BJ (cell line): ENCODE results near the gene SLC17A3. TPM values are rescaled to one million over a fixed set of nuclear protein-coding genes. Genes with fewer than 3 reads are reported as not detected.

Source experiments
- CTCF ChIA-PET: fragments of 350-600 bp; formaldehyde crosslinking; extraction: SDS; loops from one replicate; lab custom pipeline; 2021; ENCODE audit warnings: antibody characterized with exemption, inconsistent platforms; lab: Yijun Ruan, JAX
- POLR2A ChIA-PET: fragments of 300-600 bp; sonication (Branson Sonifier 250); formaldehyde crosslinking; extraction: SDS; loops from one replicate; lab custom pipeline; 2021; ENCODE audit warnings: antibody characterized with exemption; lab: Charles Lee
- DNase-seq: peaks from one replicate; pipeline ENCODE4 v3.0.0-alpha.2; 2011; ENCODE audit warnings: low read depth
- H3K27me3 ChIP-seq: 2 replicates; pipeline ENCODE4 v1.6.0; 2011; ENCODE audit warnings: low read length; ENCODE audit not compliant: control insufficient read depth, insufficient read depth
- H3K36me3 ChIP-seq: 2 replicates; pipeline ENCODE4 v1.5.1; 2011; ENCODE audit warnings: low read length; ENCODE audit not compliant: control insufficient read depth, insufficient read depth
- H3K4me3 ChIP-seq: 2 replicates; pipeline ENCODE4 v1.5.1; 2011; ENCODE audit warnings: low read depth, mild to moderate bottlenecking, control low read depth, low read length
- polyA plus RNA-seq: library from polyadenylated mRNA; depleted of rRNA; stranded (reverse); fragments of >200 nt; gene quantifications from 2 replicates; pipeline ENCODE4 v1.2.3, GENCODE V29; 2011
- TF ChIP-seq, protein P1 (sequence below): IDR thresholded peaks from 2 replicates; pipeline ENCODE4 v1.5.1; 2011; ENCODE audit warnings: low read depth, mild to moderate bottlenecking, control low read depth, inconsistent platforms, low read length, moderate library complexity; ENCODE audit not compliant: insufficient read depth

Gene SLC17A3
- polyA plus RNA-seq, 1 experiment = not detected

DNA sequence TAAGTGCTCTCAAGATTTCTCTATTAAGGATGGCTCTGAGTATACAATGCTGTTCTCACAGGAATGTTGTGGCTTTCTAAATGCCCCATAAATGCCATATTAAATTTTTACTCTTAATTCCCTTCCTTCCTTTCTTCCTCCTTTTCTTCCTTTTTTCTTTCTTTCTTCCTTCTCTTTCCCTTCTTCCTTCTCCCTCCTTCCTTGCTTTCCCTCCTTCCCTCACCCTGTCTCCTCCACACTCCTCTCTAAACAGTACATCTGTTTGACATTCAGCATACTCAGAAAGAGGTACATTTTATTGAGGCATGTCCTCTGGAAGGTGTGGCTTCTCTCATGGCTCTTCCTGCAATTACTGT, 41.8 kb downstream of the SLC17A3 start:
- no peak overlapping the region for H3K4me3 ChIP-seq
- DNase-seq = no peak
- H3K27me3 ChIP-seq = 0 out of 2 replicates have a peak, but pooled peaks cover 2% of the 10 kb centered on the region
- ChIA-PET CTCF (no interaction called here), POLR2A (no interaction called here)
- H3K36me3 ChIP-seq = no peaks in the 10 kb centered on the region
- TF ChIP-seq, protein P1, sequence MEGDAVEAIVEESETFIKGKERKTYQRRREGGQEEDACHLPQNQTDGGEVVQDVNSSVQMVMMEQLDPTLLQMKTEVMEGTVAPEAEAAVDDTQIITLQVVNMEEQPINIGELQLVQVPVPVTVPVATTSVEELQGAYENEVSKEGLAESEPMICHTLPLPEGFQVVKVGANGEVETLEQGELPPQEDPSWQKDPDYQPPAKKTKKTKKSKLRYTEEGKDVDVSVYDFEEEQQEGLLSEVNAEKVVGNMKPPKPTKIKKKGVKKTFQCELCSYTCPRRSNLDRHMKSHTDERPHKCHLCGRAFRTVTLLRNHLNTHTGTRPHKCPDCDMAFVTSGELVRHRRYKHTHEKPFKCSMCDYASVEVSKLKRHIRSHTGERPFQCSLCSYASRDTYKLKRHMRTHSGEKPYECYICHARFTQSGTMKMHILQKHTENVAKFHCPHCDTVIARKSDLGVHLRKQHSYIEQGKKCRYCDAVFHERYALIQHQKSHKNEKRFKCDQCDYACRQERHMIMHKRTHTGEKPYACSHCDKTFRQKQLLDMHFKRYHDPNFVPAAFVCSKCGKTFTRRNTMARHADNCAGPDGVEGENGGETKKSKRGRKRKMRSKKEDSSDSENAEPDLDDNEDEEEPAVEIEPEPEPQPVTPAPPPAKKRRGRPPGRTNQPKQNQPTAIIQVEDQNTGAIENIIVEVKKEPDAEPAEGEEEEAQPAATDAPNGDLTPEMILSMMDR = no peak

DNA sequence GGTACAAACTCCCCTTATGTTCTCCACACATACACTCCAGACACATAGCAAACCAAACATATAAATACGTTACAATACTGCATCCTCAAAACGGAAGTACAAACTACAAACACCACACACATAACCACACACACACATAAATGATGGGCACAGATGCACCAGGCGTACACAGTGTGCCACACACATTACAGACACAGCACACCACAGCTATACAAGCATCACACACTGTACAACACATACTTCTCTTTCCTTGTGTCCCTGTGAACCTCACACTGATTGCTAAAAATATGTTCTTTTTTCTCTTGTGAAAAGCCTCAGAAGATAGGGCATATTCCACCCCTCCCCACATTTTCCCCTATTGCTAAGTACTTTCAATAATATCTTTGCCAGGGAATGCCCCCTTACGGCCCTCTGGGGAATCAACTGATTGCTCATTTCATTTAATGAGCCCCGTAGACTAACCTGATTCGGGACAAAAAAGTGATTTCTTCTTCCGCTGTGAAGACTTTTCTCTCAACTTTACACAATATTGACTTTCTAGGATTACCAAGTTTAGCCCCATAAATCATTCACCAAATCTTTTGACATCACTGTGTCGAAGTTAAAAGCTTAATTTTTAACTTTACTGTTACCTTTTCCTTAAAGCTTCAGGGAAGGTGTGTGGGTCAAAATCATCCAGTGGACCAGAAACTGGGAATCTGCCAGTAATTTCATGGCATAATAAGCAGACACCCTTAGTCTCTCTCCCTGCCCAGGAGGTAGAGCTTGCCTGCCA, 42.3 kb downstream of the SLC17A3 start, which contains the start of gene SLC17A1:
TSS of gene SLC17A1 (minus strand) at position 521 of the 775 bp plus-strand sequence. CDS start 1,495 bp downstream, outside the sequence.
- no peak within 1 kb of the TSS for H3K4me3 ChIP-seq
- H3K36me3 ChIP-seq = no peaks in the 10 kb centered on the region
- H3K27me3 ChIP-seq = 0 out of 2 replicates have a peak, but pooled peaks cover 2% of the 10 kb centered on the region
- DNase-seq = no peak
- ChIA-PET POLR2A (no interaction called here), CTCF (no interaction called here)
- TF ChIP-seq, protein P1 = no peak

DNA sequence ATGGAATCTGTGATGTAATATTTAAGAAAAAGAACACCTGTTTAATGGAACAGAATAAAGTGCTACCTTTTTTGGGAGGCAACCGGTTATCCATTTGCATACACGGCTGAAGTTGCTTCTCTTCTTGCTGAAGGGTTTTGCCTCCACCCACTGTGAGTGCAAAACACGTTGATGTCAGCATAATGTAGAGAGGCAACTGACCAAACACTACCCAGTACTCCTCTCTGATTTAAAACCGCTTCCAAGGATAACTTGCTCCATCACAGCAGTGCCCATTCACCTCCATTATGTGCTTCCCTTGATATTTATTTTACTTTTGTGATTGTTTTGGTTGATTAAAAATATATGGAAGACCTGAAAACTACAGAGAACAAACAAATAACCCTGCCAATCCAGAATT, 43.6 kb downstream of the SLC17A3 start:
- Histone ChIP-seq H3K36me3 (no peaks in the 10 kb centered on the region), H3K27me3 (no peaks in the 10 kb centered on the region), H3K4me3 (no peak overlapping the region)
- POLR2A ChIA-PET = no interaction called here
- CTCF ChIA-PET = no interaction called here
- TF ChIP-seq, protein P1 = no peak
- DNase-seq = no peak

DNA sequence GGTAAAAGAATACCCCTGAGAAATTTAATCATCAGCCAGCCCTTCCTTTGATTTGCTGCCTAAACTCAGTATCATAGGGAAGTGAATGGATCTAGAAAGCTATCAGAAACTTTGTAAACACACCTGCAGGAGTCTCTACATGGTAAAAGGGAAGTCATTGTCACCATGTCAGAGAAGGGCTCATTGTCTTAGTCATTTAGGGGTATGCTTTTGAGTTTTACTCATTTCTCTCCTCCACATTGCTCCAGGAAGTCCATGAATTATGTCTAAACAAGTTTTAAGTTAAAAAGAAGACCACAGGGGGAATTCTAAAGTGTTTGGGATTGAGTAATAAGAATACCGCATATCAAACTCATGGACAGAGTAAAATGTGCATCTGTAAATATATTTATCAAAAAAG, 44.7 kb downstream of the SLC17A3 start:
- Histone ChIP-seq H3K4me3 (no peak overlapping the region), H3K27me3 (no peaks in the 10 kb centered on the region), H3K36me3 (no peaks in the 10 kb centered on the region)
- POLR2A ChIA-PET = no interaction called here
- TF ChIP-seq, protein P1 = no peak
- DNase-seq = no peak
- CTCF ChIA-PET = no interaction called here

DNA sequence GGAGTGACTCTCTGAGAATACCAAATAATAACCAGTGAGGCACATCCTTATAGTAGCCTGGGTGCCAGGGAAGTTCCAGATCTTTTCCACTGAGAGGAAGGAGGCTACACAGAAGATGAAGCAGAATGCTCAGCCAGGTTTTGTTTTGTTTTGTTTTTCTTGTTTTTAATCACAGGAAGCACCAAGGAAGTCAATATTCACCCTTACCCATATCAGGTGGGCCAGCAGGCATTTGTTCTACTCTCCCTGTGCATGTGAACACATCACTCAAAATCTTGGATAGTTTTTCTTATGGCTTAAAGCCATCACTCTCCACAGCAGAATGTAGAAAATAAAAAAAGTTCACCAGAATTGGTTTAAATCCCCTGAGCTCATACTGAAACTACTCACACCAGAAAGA, 52.7 kb downstream of the SLC17A3 start:
- ChIA-PET POLR2A (no interaction called here), CTCF (no interaction called here)
- Histone ChIP-seq H3K27me3 (no peaks in the 10 kb centered on the region), H3K4me3 (no peak overlapping the region), H3K36me3 (no peaks in the 10 kb centered on the region)
- TF ChIP-seq, protein P1 = no peak
- DNase-seq = no peak
